A549 treated with Hydrocortisone at 1 μM for 4 hours (cell line): ENCODE measurements around the gene KCNQ4. TPM values are rescaled to one million over a fixed set of nuclear protein-coding genes. Genes with fewer than 3 reads are reported as not detected.

ENCODE experiments used
- total RNA-seq: library from RNA; stranded (reverse); fragments of 200-300 nt; extraction: Qiagen RNA extraction; gene quantifications from 5 replicates; pipeline ENCODE4 v1.2.3, GENCODE V29; 2022

Gene KCNQ4
- total RNA-seq = 0.18 to 0.33 TPM (median 0.27 TPM) in 5 replicates

GRCh38 chr1:40783001-40783905 lies at the start of gene KCNQ4:
Gene KCNQ4 (plus strand): TSS chr1:40783787. CDS start chr1:40784094, 307 bp downstream.

GRCh38 chr1:40862008-40862863 lies 78.6 kb downstream of the KCNQ4 start, which contains the start of gene CITED4:
Gene CITED4 (minus strand): TSS chr1:40862363. CDS start chr1:40862127, 236 bp downstream.

Other genes with a start within 250 kb of the KCNQ4 start
- gene RIMS3, start 118.1 kb upstream of the KCNQ4 start, total RNA-seq = 0.83 to 1.4 TPM (median 1.0 TPM) in 5 replicates
- gene NFYC, start 92.1 kb upstream of the KCNQ4 start, total RNA-seq = 36.3 to 41.8 TPM (median 37.8 TPM) in 5 replicates
- 38.6 to 112 TPM (median 97.2 TPM) in 5 replicates for gene CITED4, start 78.6 kb downstream of the KCNQ4 start, total RNA-seq
- 80.1 to 122 TPM (median 91.9 TPM) in 5 replicates for gene CTPS1, start 195.9 kb downstream of the KCNQ4 start, total RNA-seq
- gene SLFNL1, start 237.9 kb downstream of the KCNQ4 start, total RNA-seq = 0.02 to 0.06 TPM (median 0.05 TPM) in 3 of 5 replicates, not detected in the others